Heart right ventricle (tissue), 16 donors: ENCODE results near the gene TSPAN7. TPM values are rescaled to one million over a fixed set of nuclear protein-coding genes. Genes with fewer than 3 reads are reported as not detected.

ENCODE experiments used
- ATAC-seq, 8 donors: fragments of 200-7000 bp; cut with Tn5 transposase; one replicate each; pipeline ENCODE4 v1.9.1; 2020; ENCODE audit warnings: mild to moderate bottlenecking in 8 of 8, moderate library complexity in 8 of 8, moderate number of reproducible peaks in 1 of 8
- DNase-seq, 2 donors: peaks; one replicate each; pipeline ENCODE4 v3.0.0-alpha.2; 2020
- H3K27ac ChIP-seq, 10 donors: fragments of 200-600 bp; sonication (generic) in 2 of 10; one replicate each; pipeline versions ENCODE4 v1.5.0 to v1.8.0; 2020 to 2022; ENCODE audit warnings: mild to moderate bottlenecking in 3 of 10
- H3K27me3 ChIP-seq, 7 donors: fragments of 200-600 bp; one replicate each; pipeline ENCODE4 v1.8.0; 2021 to 2022; ENCODE audit warnings: mild to moderate bottlenecking in 2 of 7
- H3K36me3 ChIP-seq, 9 donors: fragments of 200-600 bp; sonication (generic) in 1 of 9; one replicate each; pipeline versions ENCODE4 v1.5.0 to v1.8.0; 2020 to 2022; ENCODE audit warnings: mild to moderate bottlenecking in 2 of 9
- H3K4me1 ChIP-seq, 9 donors: fragments of 200-600 bp; sonication (generic) in 1 of 9; one replicate each; pipeline versions ENCODE4 v1.5.0 to v1.8.0; 2020 to 2022; ENCODE audit warnings: mild to moderate bottlenecking in 4 of 9
- H3K4me3 ChIP-seq, 10 donors: fragments of 200-600 bp; sonication (generic) in 2 of 10; one replicate each; pipeline versions ENCODE4 v1.5.0 to v1.8.0; 2020 to 2022; ENCODE audit warnings: mild to moderate bottlenecking in 7 of 10, moderate library complexity in 2 of 10
- H3K9me3 ChIP-seq, 11 donors: fragments of 200-600 bp in 10 of 11; sonication (generic) in 2 of 11; one replicate each; pipeline versions ENCODE4 v1.5.0 to v1.8.0; 2013 to 2022; ENCODE audit warnings: mild to moderate bottlenecking in 2 of 11, control low read depth in 1 of 11, moderate library complexity in 1 of 11
- CTCF ChIP-seq, 9 donors: fragments of 200-600 bp; sonication (generic) in 2 of 9; IDR thresholded peaks; one replicate each; pipeline versions ENCODE4 v1.5.0 to v1.8.0; 2021 to 2022; ENCODE audit warnings: antibody characterized with exemption in 9 of 9, mild to moderate bottlenecking in 5 of 9, moderate library complexity in 1 of 9
- WGBS, 2 donors: extraction: QIAGEN DNeasy Blood & Tissue Kit; methylation state at CpG; one replicate each; pipeline ENCODE4 v1.1.7; 2013; ENCODE audit warnings: inconsistent platforms in 1 of 2; 5-methylcytosine and 5-hydroxymethylcytosine counted together
- intact Hi-C, 10 donors: fragments of 100-400 bp; cut with DNase I; formaldehyde crosslinking; loops; one replicate each; pipeline versions ENCODE4 v1.11.1 to v1.14.2; 2022
- polyA plus RNA-seq, 2 donors: library from polyadenylated mRNA; stranded (reverse); fragments of 200-250 nt; gene quantifications; one replicate each; pipeline ENCODE4 v1.2.3, GENCODE V29; 2013
- total RNA-seq, 10 donors: library from RNA; stranded (reverse); fragmentation: NEBNext Ultra II Directional in 3 of 10; extraction: Animal tissue kit (Norgen Biotek cat#: 25700) in 3 of 10; gene quantifications; one replicate each; pipeline versions ENCODE4 v1.2.1 to v1.2.4, GENCODE V29; 2021 to 2023
- donor health status: Arrhythmogenic right ventricular cardiomyopathy.
- donor health status: ischemic (EF 13 %, LVEDD 7.1; RV severe dilation, severe dysfunction).
- donor health status: healthy with polysubstance abuse.
- donor health status: DM: no; HTN: yes; CAD: no.
- donor health status: DM: no; HTN: no; CAD: no.
- donor health status: ischemic (EF 25% LVEDD 6.9; RV normal size, moderate dysfunction).
- donor health status: ischemic (EF 25% LVEDD 5.7; RV mildly dilated, moderate dysfunction).
- donor health status: healthy.
- donor health status: DM: yes; HTN: yes; CAD: no.
- donor health status: Ischemic cardiomyopathy.
- donor health status: ischemic (EF 35%, LVEDD 5.7; RV mildly dilated, moderate dysfunction).
- donor health status: nonischemic (EF 11% LVEDD 7.7; RV severe dilation, severe dysfunction).
- donor health status: DM: yes; HTN: yes; CAD: no.
- donor health status: PGD.
- donor health status: ischemic (EF 29% LVEDD 5.4; RV normal size, mild dysfunction).
- donor health status: nonischemic (EF 23%, LVEDD 6.1; RV moderate dilation, normal function).

Gene TSPAN7
- total and polyA plus RNA-seq, 12 donors: 11.1 to 49.3 (median 21.0) TPM

GRCh38 chrX:38578167-38578566, 16.8 kb downstream of the TSPAN7 start:
- 91 to 100% methylated on average over 2 of the region's 2 CpGs for WGBS, 2 donors
- Histone ChIP-seq H3K4me3 (no peak overlapping the region), H3K9me3 (no peaks in the 10 kb centered on the region), H3K4me1 (no peaks in the 10 kb centered on the region), H3K36me3 (no peaks in the 10 kb centered on the region), H3K27ac (no peak overlapping the region), H3K27me3 (peaks cover 0 to 6% (median 0%) of the 10 kb centered on the region in 7 donors)
- ATAC-seq: no peak
- DNase-seq: no peak
- intact Hi-C loops: no loop called here
- no peak for TF ChIP-seq CTCF (IDR thresholded peaks at IDR 0.05)

GRCh38 chrX:38583181-38583580, 21.8 kb downstream of the TSPAN7 start:
- intact Hi-C loops: no loop called here
- no peak for DNase-seq
- Histone ChIP-seq H3K27ac (no peak overlapping the region), H3K4me1 (no peaks in the 10 kb centered on the region), H3K36me3 (no peaks in the 10 kb centered on the region), H3K4me3 (no peak overlapping the region), H3K27me3 (peaks cover 0 to 8% (median 0%) of the 10 kb centered on the region in 7 donors), H3K9me3 (no peaks in the 10 kb centered on the region)
- TF ChIP-seq CTCF (IDR thresholded peaks at IDR 0.05): no peak
- ATAC-seq: no peak
- WGBS, 2 donors: 96 to 98% methylated on average over 5 of the region's 5 CpGs

GRCh38 chrX:38594434-38594833, 33.1 kb downstream of the TSPAN7 start:
- intact Hi-C loops: no loop called here
- peaks cover 0 to 3% (median 0%) of the 10 kb centered on the region in 9 donors for H3K4me1 ChIP-seq
- H3K27ac ChIP-seq: no peak overlapping the region
- 93 to 95% methylated on average over 2 of the region's 2 CpGs for WGBS, 2 donors
- no peak for TF ChIP-seq CTCF (IDR thresholded peaks at IDR 0.05)
- DNase-seq (no peak), ATAC-seq (no peak)
- no peaks in the 10 kb centered on the region for H3K36me3 ChIP-seq
- H3K27me3 ChIP-seq: peaks cover 0 to 23% (median 0%) of the 10 kb centered on the region in 7 donors
- H3K9me3 ChIP-seq: peaks cover 0 to 13% (median 0%) of the 10 kb centered on the region in 11 donors
- H3K4me3 ChIP-seq: no peak overlapping the region

GRCh38 chrX:38595801-38596200, 34.5 kb downstream of the TSPAN7 start:
- TF ChIP-seq CTCF (IDR thresholded peaks at IDR 0.05): no peak

More at GRCh38 chrX:38595801-38596200, 34.5 kb downstream of the TSPAN7 start:
- intact Hi-C loops: no loop called here
- Histone ChIP-seq H3K9me3 (peaks cover 0 to 13% (median 0%) of the 10 kb centered on the region in 11 donors), H3K4me3 (no peak overlapping the region), H3K27ac (no peak overlapping the region), H3K36me3 (no peaks in the 10 kb centered on the region), H3K27me3 (peaks cover 0 to 31% (median 0%) of the 10 kb centered on the region in 7 donors), H3K4me1 (peaks cover 0 to 16% (median 0%) of the 10 kb centered on the region in 9 donors)
- 22 to 26% methylated on average over 1 of the region's 1 CpG for WGBS, 2 donors
- DNase-seq: no peak
- no peak for ATAC-seq
